ENCODE measurements around the gene PIGB. TPM values are rescaled to one million over a fixed set of nuclear protein-coding genes. Genes with fewer than 3 reads are reported as not detected.
A peak's percentile ranks its signal among the peaks of the same experiment; 100 is the strongest.
"Not testable (repeated sequence)": the region's sequence is repeated elsewhere in the genome, so short reads cannot be mapped to it uniquely, and the experiment has no call there.

PIGB gene
- total RNA-seq, 1 donor from 2014 or later, result 8.6 TPM

DNA sequence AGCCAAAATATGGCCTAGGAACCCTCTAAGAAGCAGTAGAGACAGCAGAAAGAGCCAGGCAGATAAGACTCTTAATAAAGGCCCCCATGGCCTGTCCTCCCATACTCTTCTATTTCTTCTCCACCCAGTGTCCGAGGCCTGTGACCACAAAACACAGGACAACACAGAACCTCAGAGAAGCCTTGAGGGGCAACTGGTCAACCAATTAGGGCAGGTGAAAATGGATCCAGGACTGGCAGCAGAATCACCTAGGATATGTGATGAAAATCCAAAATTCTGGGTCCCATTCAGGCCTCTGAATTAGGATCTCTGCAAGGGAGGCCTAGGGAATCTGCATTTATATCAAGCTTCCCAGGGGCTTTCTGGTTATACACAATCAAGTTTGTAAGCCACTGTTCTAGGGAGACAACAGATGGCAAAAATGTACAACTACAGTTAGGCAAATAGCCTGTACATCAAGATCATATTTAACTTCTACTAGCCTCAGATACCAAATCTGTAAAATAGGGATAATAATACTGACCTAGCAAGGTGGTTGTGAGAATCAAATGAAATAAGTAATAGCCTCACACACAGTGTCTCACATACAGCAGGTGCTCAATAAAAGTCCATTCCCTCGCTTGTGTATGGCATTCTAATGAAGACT lies 39.8 kb upstream of the PIGB start:
- TF ChIP-seq, protein P1, sequence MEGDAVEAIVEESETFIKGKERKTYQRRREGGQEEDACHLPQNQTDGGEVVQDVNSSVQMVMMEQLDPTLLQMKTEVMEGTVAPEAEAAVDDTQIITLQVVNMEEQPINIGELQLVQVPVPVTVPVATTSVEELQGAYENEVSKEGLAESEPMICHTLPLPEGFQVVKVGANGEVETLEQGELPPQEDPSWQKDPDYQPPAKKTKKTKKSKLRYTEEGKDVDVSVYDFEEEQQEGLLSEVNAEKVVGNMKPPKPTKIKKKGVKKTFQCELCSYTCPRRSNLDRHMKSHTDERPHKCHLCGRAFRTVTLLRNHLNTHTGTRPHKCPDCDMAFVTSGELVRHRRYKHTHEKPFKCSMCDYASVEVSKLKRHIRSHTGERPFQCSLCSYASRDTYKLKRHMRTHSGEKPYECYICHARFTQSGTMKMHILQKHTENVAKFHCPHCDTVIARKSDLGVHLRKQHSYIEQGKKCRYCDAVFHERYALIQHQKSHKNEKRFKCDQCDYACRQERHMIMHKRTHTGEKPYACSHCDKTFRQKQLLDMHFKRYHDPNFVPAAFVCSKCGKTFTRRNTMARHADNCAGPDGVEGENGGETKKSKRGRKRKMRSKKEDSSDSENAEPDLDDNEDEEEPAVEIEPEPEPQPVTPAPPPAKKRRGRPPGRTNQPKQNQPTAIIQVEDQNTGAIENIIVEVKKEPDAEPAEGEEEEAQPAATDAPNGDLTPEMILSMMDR (IDR thresholded peaks at IDR 0.05), result no peak
- Histone ChIP-seq H3K27me3 (no peaks in the 10 kb centered on the region), H3K27ac (no peak overlapping the region), H3K4me1 (peaks cover 38% of the 10 kb centered on the region), H3K4me3 (no peak overlapping the region), H3K36me3 (no peaks in the 10 kb centered on the region), H3K9me3 (no peaks in the 10 kb centered on the region)
- intact Hi-C loops (cut with DNase I), result no loop called here
- DNase-seq (no peak), ATAC-seq (no peak)

- DNase-seq (no peak), ATAC-seq (peak; percentile 48)
- intact Hi-C loops (cut with DNase I), result no loop called here
Measured at GRCh38 chr15:55279746-55280351, 39.2 kb upstream of the PIGB start.

GRCh38 chr15:55280589-55280988 lies 38.4 kb upstream of the PIGB start:
- H3K27ac ChIP-seq; ATAC-seq; intact Hi-C loops (cut with DNase I); H3K9me3 ChIP-seq; H3K36me3 ChIP-seq; H3K4me3 ChIP-seq; H3K27me3 ChIP-seq; DNase-seq: not testable (repeated sequence)
- peaks cover 41% of the 10 kb centered on the region for H3K4me1 ChIP-seq

More at GRCh38 chr15:55279746-55280351, 39.2 kb upstream of the PIGB start:
- Histone ChIP-seq H3K4me1 (peaks cover 41% of the 10 kb centered on the region), H3K9me3 (no peaks in the 10 kb centered on the region), H3K27ac (peak overlapping the region; percentile 48), H3K4me3 (no peak overlapping the region), H3K36me3 (no peaks in the 10 kb centered on the region), H3K27me3 (no peaks in the 10 kb centered on the region)
- TF ChIP-seq, protein P1 (IDR thresholded peaks at IDR 0.05), result no peak

DNA sequence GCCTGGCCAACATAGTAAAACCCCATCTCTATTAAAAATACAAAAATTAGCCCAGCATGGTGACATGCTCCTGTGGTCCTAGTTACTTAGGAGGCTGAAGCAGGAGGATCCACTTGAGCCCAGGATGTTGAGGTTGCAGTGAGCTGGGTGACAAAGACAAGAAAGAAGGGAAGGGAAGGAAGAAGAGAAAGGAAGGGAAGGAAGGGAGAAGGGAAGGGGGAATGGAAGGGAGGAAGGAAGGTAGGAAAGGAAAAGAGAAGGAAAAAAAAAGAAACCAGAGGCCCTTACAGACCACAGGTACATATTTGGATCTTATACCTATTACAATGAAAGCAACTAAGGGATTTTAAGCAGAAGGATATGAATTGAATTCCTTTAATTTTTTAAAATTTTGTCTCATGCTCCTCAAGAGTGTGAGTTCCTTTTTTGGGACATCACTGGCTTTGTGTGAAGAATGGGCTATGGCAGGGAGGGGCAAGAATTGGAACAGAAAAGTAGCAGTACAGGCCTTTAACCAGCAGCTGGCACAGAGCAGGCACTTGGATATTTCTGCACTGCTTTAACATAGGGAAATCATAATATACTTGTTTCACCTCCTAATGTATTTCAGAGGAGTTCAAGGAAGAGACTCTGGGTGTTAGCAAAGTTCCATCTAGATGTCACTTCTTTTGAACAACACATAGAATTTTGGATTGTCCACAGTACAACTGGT lies 37.3 kb upstream of the PIGB start:
- Histone ChIP-seq H3K36me3 (no peaks in the 10 kb centered on the region), H3K27me3 (no peaks in the 10 kb centered on the region), H3K4me1 (peaks cover 41% of the 10 kb centered on the region), H3K4me3 (no peak overlapping the region), H3K9me3 (no peaks in the 10 kb centered on the region), H3K27ac (peak overlapping the region; percentile 70)
- ATAC-seq, result no peak
- intact Hi-C loops (cut with DNase I), result no loop called here
- TF ChIP-seq, protein P1 (IDR thresholded peaks at IDR 0.05), result no peak
- no peak for DNase-seq

DNA sequence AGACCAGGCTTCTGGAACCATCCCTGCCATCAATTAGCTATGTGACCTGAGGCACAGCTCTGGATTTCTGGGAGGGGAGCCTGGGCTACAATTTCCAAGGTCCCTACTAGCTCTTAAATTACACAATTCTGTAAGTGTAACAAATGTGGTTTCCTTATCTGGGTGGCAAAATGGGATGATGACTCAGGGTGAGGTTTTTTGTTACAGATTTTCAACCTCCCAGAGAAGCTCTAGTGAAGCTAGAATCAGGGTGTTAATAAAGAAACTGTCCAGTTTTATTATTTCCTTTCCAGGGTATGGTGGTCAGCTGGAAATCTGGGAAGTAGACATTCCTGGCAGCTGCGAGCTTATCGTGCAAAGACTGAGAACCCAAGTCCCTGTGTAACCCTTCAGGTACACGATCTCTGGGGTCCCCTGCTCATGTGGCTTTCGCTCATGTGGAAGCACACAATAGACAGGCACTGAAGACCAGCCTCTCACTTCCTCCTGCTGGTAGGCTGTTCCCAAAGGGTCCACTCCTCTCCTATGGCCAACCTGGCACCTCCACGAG lies 36.7 kb upstream of the PIGB start:
- Histone ChIP-seq H3K36me3 (no peaks in the 10 kb centered on the region), H3K27ac (peak overlapping the region; percentile 70), H3K27me3 (no peaks in the 10 kb centered on the region), H3K4me1 (peaks cover 41% of the 10 kb centered on the region), H3K9me3 (no peaks in the 10 kb centered on the region), H3K4me3 (no peak overlapping the region)
- intact Hi-C loops (cut with DNase I), result no loop called here
- TF ChIP-seq, protein P1 (IDR thresholded peaks at IDR 0.05), result no peak
- ATAC-seq (peak; percentile 46), DNase-seq (no peak)
